HG03139 (cell line): Measurements from ENCODE around the gene KIF18B.

Experiments used
- ATAC-seq: cut with Tn5 transposase; IDR thresholded peaks from one replicate; pipeline ENCODE4 v1.9.1; 2021; ENCODE audit not compliant: unreplicated experiment

KIF18B gene

GRCh38 chr17:44878627-44879221 lies 68.8 kb downstream of the KIF18B start:
- no peak for ATAC-seq

- no peak for ATAC-seq
Measured at GRCh38 chr17:44877121-44877520, 70.5 kb downstream of the KIF18B start.

- no peak for ATAC-seq
Measured at GRCh38 chr17:44875761-44876160, 71.8 kb downstream of the KIF18B start.
